IMR-90 (cell line): ENCODE measurements around the gene PITPNB. TPM values are rescaled to one million over a fixed set of nuclear protein-coding genes. Genes with fewer than 3 reads are reported as not detected.

ENCODE experiments used
- ATAC-seq: fragments of 200-7000 bp; cut with Tn5 transposase; 2 replicates; pipeline ENCODE4 v1.9.1; 2020; ENCODE audit warnings: low read depth, mild to moderate bottlenecking, moderate library complexity
- BruUV-seq: library from RNA; stranded (reverse); fragments of 400-500 nt; replicated peaks from 2 replicates; lab custom pipeline; 2021; lab: Mats Ljungman, UMichigan
- CTCF ChIA-PET: fragments of 300-600 bp; formaldehyde crosslinking; extraction: SDS; loops from one replicate; lab custom pipeline; 2021; ENCODE audit warnings: antibody characterized with exemption; lab: Yijun Ruan, JAX
- POLR2A ChIA-PET: fragments of 300-600 bp; sonication (Branson Sonifier 250); formaldehyde crosslinking; loops from one replicate; lab custom pipeline; 2022; ENCODE audit warnings: antibody characterized with exemption; ENCODE audit not compliant: unreplicated experiment; lab: Charles Lee
- DNase-seq: peaks from one replicate; pipeline ENCODE4 v3.0.0; 2013
- H2AFZ ChIP-seq: replicated peaks from 2 replicates; pipeline ENCODE3; 2013; ENCODE audit warnings: low read length, mild to moderate bottlenecking; ENCODE audit not compliant: poor library complexity
- H2AK5ac ChIP-seq: 2 replicates; pipeline ENCODE4 v1.6.1; 2013; ENCODE audit warnings: low read depth, low read length, inconsistent platforms
- H2AK9ac ChIP-seq: replicated peaks from 2 replicates; pipeline ENCODE3; 2013; ENCODE audit warnings: mild to moderate bottlenecking, low read depth, low read length, moderate library complexity; ENCODE audit not compliant: poor library complexity
- H2BK120ac ChIP-seq: 2 replicates; pipeline ENCODE4 v1.6.1; 2013; ENCODE audit warnings: low read depth, low read length, inconsistent platforms
- H2BK15ac ChIP-seq: 3 replicates; pipeline ENCODE4 v1.6.1; 2013; ENCODE audit warnings: low read depth, low read length, inconsistent platforms
- H2BK20ac ChIP-seq: 2 replicates; pipeline ENCODE4 v1.6.1; 2013; ENCODE audit warnings: low read depth, mild to moderate bottlenecking, inconsistent platforms, low read length, moderate library complexity
- H2BK5ac ChIP-seq: 2 replicates; pipeline ENCODE4 v1.6.1; 2013; ENCODE audit warnings: mild to moderate bottlenecking, low read depth, low read length, inconsistent platforms; ENCODE audit not compliant: poor library complexity, severe bottlenecking
- H3K14ac ChIP-seq: replicated peaks from 2 replicates; pipeline ENCODE4 v1.6.1; 2013; ENCODE audit warnings: low read depth, low read length, inconsistent platforms
- H3K18ac ChIP-seq: 2 replicates; pipeline ENCODE4 v1.6.1; 2013; ENCODE audit warnings: low read depth, low read length, control low read depth
- H3K23ac ChIP-seq: 2 replicates; pipeline ENCODE4 v1.6.1; 2013; ENCODE audit warnings: low read depth, low read length, inconsistent platforms
- H3K27ac ChIP-seq: 2 replicates; pipeline ENCODE4 v1.5.1; 2013; ENCODE audit warnings: mild to moderate bottlenecking, control low read depth, low read length; ENCODE audit not compliant: insufficient read depth
- H3K27me3 ChIP-seq: 2 replicates; pipeline ENCODE4 v1.6.1; 2013; ENCODE audit warnings: low read length; ENCODE audit not compliant: control insufficient read depth, insufficient read depth
- H3K36me3 ChIP-seq: 2 replicates; pipeline ENCODE4 v1.6.1; 2013; ENCODE audit warnings: low read length, mixed read lengths; ENCODE audit not compliant: control insufficient read depth, insufficient read depth
- H3K4ac ChIP-seq: 2 replicates; pipeline ENCODE4 v1.6.1; 2013; ENCODE audit warnings: low read depth, low read length, inconsistent platforms
- H3K4me1 ChIP-seq: 2 replicates; pipeline ENCODE4 v1.6.1; 2013; ENCODE audit warnings: low read length, mixed read lengths; ENCODE audit not compliant: control insufficient read depth, insufficient read depth
- H3K4me2 ChIP-seq: 2 replicates; pipeline ENCODE4 v1.6.1; 2013; ENCODE audit warnings: low read depth, mild to moderate bottlenecking, control low read depth, low read length, moderate library complexity
- H3K4me3 ChIP-seq: 2 replicates; pipeline ENCODE4 v1.5.1; 2013; ENCODE audit warnings: low read depth, mild to moderate bottlenecking, control low read depth, low read length, moderate library complexity; ENCODE audit not compliant: insufficient read depth
- H3K56ac ChIP-seq: 2 replicates; pipeline ENCODE4 v1.6.1; 2013; ENCODE audit warnings: low read length, inconsistent platforms; ENCODE audit not compliant: insufficient read depth; ENCODE audit errors: extremely low read depth
- H3K79me1 ChIP-seq, 2 experiments: 2 replicates each; pipeline ENCODE4 v1.6.1; 2013; ENCODE audit warnings: low read length in 2 of 2, inconsistent platforms in 1 of 2, low read depth in 1 of 2
- H3K9ac ChIP-seq: 2 replicates; pipeline ENCODE4 v1.6.1; 2013; ENCODE audit warnings: low read depth, low read length, control low read depth
- H3K9me1 ChIP-seq: 2 replicates; pipeline ENCODE4 v1.6.1; 2013; ENCODE audit warnings: low read length, inconsistent platforms; ENCODE audit not compliant: insufficient read depth
- H3K9me3 ChIP-seq: 2 replicates; pipeline ENCODE4 v1.6.1; 2013; ENCODE audit warnings: low read length; ENCODE audit not compliant: control insufficient read depth, insufficient read depth
- H4K20me1 ChIP-seq: 2 replicates; pipeline ENCODE4 v1.6.1; 2013; ENCODE audit warnings: low read length, inconsistent platforms; ENCODE audit not compliant: insufficient read depth
- H4K5ac ChIP-seq: 2 replicates; pipeline ENCODE4 v1.6.1; 2013; ENCODE audit warnings: mild to moderate bottlenecking, low read depth, low read length, control low read depth
- H4K8ac ChIP-seq, 2 experiments: 2 replicates each; pipeline ENCODE4 v1.6.1; 2013; ENCODE audit warnings: low read depth in 2 of 2, low read length in 2 of 2, control low read depth in 1 of 2, inconsistent platforms in 1 of 2
- H4K91ac ChIP-seq: 2 replicates; pipeline ENCODE4 v1.6.1; 2013; ENCODE audit warnings: low read depth, low read length, inconsistent platforms; ENCODE audit not compliant: insufficient read depth
- BHLHE40 ChIP-seq: fragments of 150-350 bp; IDR thresholded peaks from 2 replicates; pipeline ENCODE4 v1.6.1; 2016; ENCODE audit warnings: mild to moderate bottlenecking, low read depth, low read length
- RCOR1 ChIP-seq: IDR thresholded peaks from 2 replicates; pipeline ENCODE4 v1.6.1; 2012; ENCODE audit warnings: mild to moderate bottlenecking, low read length, improper control_type of control experiment; ENCODE audit not compliant: insufficient replicate concordance
- SMC3 ChIP-seq: fragments of 150-350 bp; IDR thresholded peaks from 2 replicates; pipeline ENCODE4 v1.6.1; 2016; ENCODE audit warnings: low read depth, mild to moderate bottlenecking, antibody characterized with exemption, low read length, moderate library complexity
- WGBS, 2 experiments: methylation state at CpG; one replicate each; pipeline versions ENCODE4 v1.1.5 to v1.1.7; 2013; ENCODE audit warnings: missing lambda C conversion rate in 2 of 2; ENCODE audit not compliant: insufficient read length in 1 of 2; ENCODE audit errors: extremely low coverage in 2 of 2; 5-methylcytosine and 5-hydroxymethylcytosine counted together
- dilution Hi-C: fragments of 300-500 bp; cut with HindIII; formaldehyde crosslinking; loops from one replicate; pipeline ENCODE4 v1.14.3; 2018; ENCODE audit warnings: low sequenced_read_pairs; ENCODE audit not compliant: unreplicated experiment
- in situ Hi-C: fragments of 300-500 bp; cut with MboI; formaldehyde crosslinking; loops from 3 replicates; pipeline ENCODE4 v1.14.3; 2019; ENCODE audit warnings: low sequenced_read_pairs, inconsistent platforms, mixed read lengths
- intact Hi-C: fragments of 100-400 bp; cut with micrococcal nuclease; formaldehyde crosslinking; loops from 2 replicates; pipeline ENCODE4 v1.10.0; 2022
- polyA plus RNA-seq, 3 experiments: library from polyadenylated mRNA; depleted of rRNA; stranded (reverse); fragments of >200 nt; gene quantifications; 2 replicates each; pipeline ENCODE4 v1.2.3, GENCODE V29; 2012; ENCODE audit warnings: low replicate concordance in 1 of 3
- total RNA-seq: library from RNA; depleted of rRNA; stranded (reverse); fragments of >200 nt; gene quantifications from 2 replicates; pipeline ENCODE4 v1.2.3, GENCODE V29; 2012

Gene PITPNB
- total and polyA plus RNA-seq, 2 of the 4 experiments (the other 2 are of a cell fraction), result 19.7 to 54.5 TPM

GRCh38 chr22:27867085-27867952, 51.7 kb downstream of the PITPNB start:
- BruUV-seq, result no TSS peak

More at GRCh38 chr22:27867085-27867952, 51.7 kb downstream of the PITPNB start:
- TF ChIP-seq SMC3, result no peak
- no peak for TF ChIP-seq BHLHE40
- TF ChIP-seq RCOR1, result no peak
- H3K9ac ChIP-seq, result peak overlapping the region; percentile 81
- H4K20me1 ChIP-seq, result peaks cover 4% of the 10 kb centered on the region
- peak overlapping the region; percentile 87 to 98 for H4K8ac ChIP-seq
- H3K79me1 ChIP-seq, result peaks cover 48 to 60% of the 10 kb centered on the region in 2 experiments
- H3K27ac ChIP-seq, result peak overlapping the region; percentile 100
- H3K9me1 ChIP-seq, result peaks cover 9% of the 10 kb centered on the region
- H3K18ac ChIP-seq, result peak overlapping the region; percentile 100
- H4K5ac ChIP-seq, result peak overlapping the region; percentile 100
- H3K9me3 ChIP-seq, result no peaks in the 10 kb centered on the region
- H3K56ac ChIP-seq, result peak overlapping the region; percentile 95
- ChIA-PET CTCF (interaction anchor here (1.1 to 1.3 kb wide), 2 partner anchors 8 to 14 kb away, joined by 3 read pairs; no protein-coding TSS in a partner anchor), POLR2A (no interaction called here)
- peak overlapping the region; percentile 99 for H2BK120ac ChIP-seq
- WGBS, 2 experiments, result no CpG with 5 or more reads among the region's 4 CpGs
- peak overlapping the region; percentile 99 for H2BK20ac ChIP-seq
- H3K27me3 ChIP-seq, result no peaks in the 10 kb centered on the region
- H2AK5ac ChIP-seq, result peak overlapping the region; percentile 98
- no peak for ATAC-seq
- intact Hi-C loops (loop anchor here (5.0 to 10.0 kb wide), 2 partner anchors 65 to 973 kb away; partner anchors contain the start of gene MN1), in situ Hi-C loops (no loop called here), dilution Hi-C loops (no loop called here)
- H2BK5ac ChIP-seq, result peak overlapping the region; percentile 100
- H3K4me2 ChIP-seq, result peak overlapping the region; percentile 85
- no peak overlapping the region for H3K4me3 ChIP-seq
- peak overlapping the region; percentile 100 for H2BK15ac ChIP-seq
- peak overlapping the region; percentile 98 for H3K23ac ChIP-seq
- no peak for DNase-seq
- H4K91ac ChIP-seq, result peak overlapping the region; percentile 99
- peaks cover 31% of the 10 kb centered on the region for H3K4me1 ChIP-seq
- no peak overlapping the region for H2AFZ ChIP-seq
- H2AK9ac ChIP-seq, result peak overlapping the region; percentile 59
- peak overlapping the region; percentile 99 for H3K14ac ChIP-seq
- peak overlapping the region; percentile 99 for H3K4ac ChIP-seq
- peaks cover 8% of the 10 kb centered on the region; the same call in 1 of the 2 replicates for H3K36me3 ChIP-seq
